NB4 (cell line): ENCODE data around the gene WSB1.
"Not testable (repeated sequence)": the region's sequence is repeated elsewhere in the genome, so short reads cannot be mapped to it uniquely, and the experiment has no call there.

Experiments
- DNase-seq: peaks from one replicate; pipeline ENCODE4 v3.0.0; 2010; ENCODE audit warnings: low read depth
- H3K4me3 ChIP-seq: one replicate; pipeline ENCODE4 v1.5.1; 2011; ENCODE audit warnings: mild to moderate bottlenecking, low read depth, low read length, moderate library complexity
- MYC ChIP-seq: IDR thresholded peaks from 2 replicates; pipeline ENCODE4 v1.6.1; 2011; ENCODE audit warnings: low read depth, low read length
- POLR2A ChIP-seq: IDR thresholded peaks from 2 replicates; pipeline ENCODE4 v1.6.1; 2011; ENCODE audit warnings: mild to moderate bottlenecking; ENCODE audit not compliant: insufficient read length; ENCODE audit errors: extremely low read depth
- TF ChIP-seq, protein P1 (sequence below): IDR thresholded peaks from one replicate; pipeline ENCODE4 v1.5.1; 2012; ENCODE audit warnings: low read depth, low read length
- TF ChIP-seq, protein P2 (sequence below): IDR thresholded peaks from 2 replicates; pipeline ENCODE4 v1.6.1; 2011; ENCODE audit warnings: low read depth, low read length

The WSB1 gene

DNA sequence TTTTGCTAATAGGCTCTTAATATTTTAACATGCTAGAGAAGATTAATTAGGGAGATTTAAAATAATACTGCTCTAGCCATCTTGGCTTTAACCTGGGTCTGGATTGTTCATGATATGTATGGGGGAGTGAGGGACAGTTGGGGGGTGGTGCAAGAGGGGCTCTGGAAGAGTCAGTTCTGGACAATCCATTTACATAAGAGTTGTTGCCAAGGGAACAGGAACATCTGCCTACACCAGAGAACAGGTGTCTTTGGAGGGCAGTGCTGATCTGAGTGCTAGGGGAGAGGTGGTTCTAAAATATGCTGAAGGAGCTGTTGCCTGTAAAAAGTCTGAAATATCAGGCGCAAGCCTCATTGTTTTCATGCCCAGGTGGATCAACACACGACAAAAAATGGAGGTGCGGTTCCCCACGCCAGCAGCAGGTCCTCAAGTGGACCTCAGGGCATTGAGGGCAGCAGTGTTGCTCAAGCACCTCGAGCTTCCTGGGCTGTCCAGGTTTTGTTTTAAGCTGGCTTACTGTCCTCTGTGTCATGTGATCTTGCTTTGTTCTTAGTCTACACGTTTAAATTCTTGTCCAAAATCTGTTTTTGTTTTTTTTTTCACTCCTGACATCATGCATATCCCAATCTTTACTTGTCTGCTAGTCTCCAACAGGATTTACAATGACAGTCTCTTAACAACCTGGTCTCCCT, 25.4 kb upstream of the WSB1 start:
- TF ChIP-seq, protein P1, sequence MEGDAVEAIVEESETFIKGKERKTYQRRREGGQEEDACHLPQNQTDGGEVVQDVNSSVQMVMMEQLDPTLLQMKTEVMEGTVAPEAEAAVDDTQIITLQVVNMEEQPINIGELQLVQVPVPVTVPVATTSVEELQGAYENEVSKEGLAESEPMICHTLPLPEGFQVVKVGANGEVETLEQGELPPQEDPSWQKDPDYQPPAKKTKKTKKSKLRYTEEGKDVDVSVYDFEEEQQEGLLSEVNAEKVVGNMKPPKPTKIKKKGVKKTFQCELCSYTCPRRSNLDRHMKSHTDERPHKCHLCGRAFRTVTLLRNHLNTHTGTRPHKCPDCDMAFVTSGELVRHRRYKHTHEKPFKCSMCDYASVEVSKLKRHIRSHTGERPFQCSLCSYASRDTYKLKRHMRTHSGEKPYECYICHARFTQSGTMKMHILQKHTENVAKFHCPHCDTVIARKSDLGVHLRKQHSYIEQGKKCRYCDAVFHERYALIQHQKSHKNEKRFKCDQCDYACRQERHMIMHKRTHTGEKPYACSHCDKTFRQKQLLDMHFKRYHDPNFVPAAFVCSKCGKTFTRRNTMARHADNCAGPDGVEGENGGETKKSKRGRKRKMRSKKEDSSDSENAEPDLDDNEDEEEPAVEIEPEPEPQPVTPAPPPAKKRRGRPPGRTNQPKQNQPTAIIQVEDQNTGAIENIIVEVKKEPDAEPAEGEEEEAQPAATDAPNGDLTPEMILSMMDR, result no peak
- no peak for TF ChIP-seq POLR2A
- TF ChIP-seq, protein P2, sequence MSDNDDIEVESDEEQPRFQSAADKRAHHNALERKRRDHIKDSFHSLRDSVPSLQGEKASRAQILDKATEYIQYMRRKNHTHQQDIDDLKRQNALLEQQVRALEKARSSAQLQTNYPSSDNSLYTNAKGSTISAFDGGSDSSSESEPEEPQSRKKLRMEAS, result no peak
- TF ChIP-seq MYC, result no peak
- DNase-seq, result no peak
- H3K4me3 ChIP-seq, result no peak overlapping the region

DNA sequence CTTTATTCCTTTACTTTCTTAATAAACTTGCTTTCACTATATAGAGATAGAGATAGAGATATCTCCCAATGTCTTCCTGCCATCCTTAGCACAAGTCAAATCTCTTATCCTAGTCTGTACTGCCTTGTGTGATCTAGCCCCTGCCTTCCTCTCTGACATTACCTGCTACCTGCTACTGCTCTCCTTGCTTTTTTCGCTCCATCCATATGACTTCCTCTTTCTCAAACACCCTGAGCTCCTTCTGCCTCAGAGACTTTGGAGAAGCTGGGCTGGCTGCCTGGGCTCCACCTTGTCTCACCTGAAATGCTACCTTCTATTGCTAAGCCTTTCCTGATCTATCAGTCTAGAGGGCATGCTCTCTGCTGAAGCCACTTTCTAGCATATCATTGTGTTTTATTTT, 24.7 kb upstream of the WSB1 start:
- no peak for DNase-seq
- TF ChIP-seq, protein P2, result no peak
- TF ChIP-seq, protein P1, result no peak
- TF ChIP-seq MYC, result no peak
- TF ChIP-seq POLR2A, result no peak
- H3K4me3 ChIP-seq, result no peak overlapping the region

GRCh38 chr17:27269974-27270373, 23.9 kb upstream of the WSB1 start:
- H3K4me3 ChIP-seq, result no peak overlapping the region
- DNase-seq, result no peak
- TF ChIP-seq, protein P1, result no peak
- no peak for TF ChIP-seq POLR2A
- TF ChIP-seq, protein P2, result no peak
- TF ChIP-seq MYC, result no peak

GRCh38 chr17:27276653-27277156, 17.2 kb upstream of the WSB1 start:
- DNase-seq, result peak; percentile 24
- no peak overlapping the region for H3K4me3 ChIP-seq
- TF ChIP-seq, protein P2, result no peak
- no peak for TF ChIP-seq MYC
- TF ChIP-seq, protein P1, result no peak
- no peak for TF ChIP-seq POLR2A

DNA sequence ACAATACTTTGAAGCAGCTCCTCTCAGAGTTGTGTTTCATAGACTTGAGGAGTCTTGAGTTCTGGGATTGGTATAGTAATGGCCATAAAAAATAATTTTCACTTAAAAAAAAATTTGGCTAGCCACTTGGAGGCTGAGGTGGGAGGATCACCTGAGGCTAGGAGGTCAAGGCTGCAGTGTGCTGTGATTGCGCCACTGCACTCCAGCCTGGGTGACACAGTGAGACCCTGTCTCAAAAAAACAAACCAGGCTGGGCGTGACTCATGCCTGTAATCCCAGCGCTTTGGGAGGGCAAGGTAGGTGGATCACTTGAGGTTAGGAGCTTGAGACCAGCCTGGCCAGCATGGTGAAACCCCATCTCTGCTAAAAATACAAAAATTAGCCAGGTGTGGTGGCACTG, 14.8 kb upstream of the WSB1 start:
- DNase-seq, H3K4me3 ChIP-seq: not testable (repeated sequence)

DNA sequence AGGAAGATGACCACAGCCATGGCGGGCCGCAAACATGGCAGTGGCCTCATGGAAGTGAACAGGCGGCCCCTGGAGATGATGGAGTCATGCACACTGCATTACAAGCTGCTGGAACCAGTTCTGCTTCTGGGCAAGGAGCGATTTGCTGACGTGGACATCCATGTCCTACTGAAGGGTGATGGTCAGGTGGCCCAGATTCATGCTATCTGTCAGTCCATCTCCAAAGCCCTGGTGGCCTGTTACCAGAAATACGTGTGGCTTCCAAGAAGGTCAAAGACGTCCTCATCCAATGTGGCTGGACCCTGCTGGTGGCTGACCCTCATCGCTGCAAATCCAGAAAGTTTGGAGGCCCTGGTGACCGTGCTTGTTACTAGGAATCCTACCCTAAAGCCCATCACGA, 13.4 kb upstream of the WSB1 start:
- H3K4me3 ChIP-seq, result no peak overlapping the region
- no peak for DNase-seq
- TF ChIP-seq MYC (no peak), POLR2A (no peak)
- TF ChIP-seq, protein P2, result no peak
- TF ChIP-seq, protein P1, result no peak
